Measurements from ENCODE around the gene NCAM1. TPM values are rescaled to one million over a fixed set of nuclear protein-coding genes. Genes with fewer than 3 reads are reported as not detected.

Gene NCAM1
- total and polyA plus RNA-seq, 2 experiments from 2014 or later = 0.76 to 1.6 TPM

- H3K4me1 ChIP-seq (ENCODE audit: insufficient read depth) = no peaks in the 10 kb centered on the region
- H3F3A ChIP-seq (replicated peaks; ENCODE audit: low read depth) = no peaks in the 10 kb centered on the region
- H3K27me3 Mint-ChIP-seq (ENCODE audit: insufficient read depth, low read depth, poor library complexity) = no peaks in the 10 kb centered on the region
- no peak overlapping the region for H3K4me2 ChIP-seq
- no peaks in the 10 kb centered on the region for H3K9me2 ChIP-seq (ENCODE audit: insufficient read depth)
- H3K27me3 ChIP-seq (ENCODE audit: insufficient read depth) = no peaks in the 10 kb centered on the region
- H3K4me1 Mint-ChIP-seq = no peaks in the 10 kb centered on the region
- H3K36me3 ChIP-seq (ENCODE audit: insufficient read depth) = no peaks in the 10 kb centered on the region
- no peaks in the 10 kb centered on the region for H3K36me3 Mint-ChIP-seq (ENCODE audit: low read depth)
- no peak overlapping the region for H3K4me3 ChIP-seq
- H3K27ac Mint-ChIP-seq = no peak overlapping the region
- no peaks in the 10 kb centered on the region for H4K20me1 ChIP-seq (replicated peaks; ENCODE audit: insufficient read depth)
- DNase-seq (ENCODE audit: low spot score) = no peak
- TF ChIP-seq ZNF331 (CRISPR knock-in tag; IDR thresholded peaks at IDR 0.05; ENCODE audit: low read depth) = no peak
- TF ChIP-seq ZNF462 (CRISPR knock-in tag; IDR thresholded peaks at IDR 0.05) = no peak
- TF ChIP-seq JUNB (IDR thresholded peaks at IDR 0.05; ENCODE audit: unreplicated experiment) = no peak
- no peak for TF ChIP-seq POLR2AphosphoS5 (IDR thresholded peaks at IDR 0.05; ENCODE audit: low read depth)
- no peak for TF ChIP-seq CTCF (conservative IDR thresholded peaks at IDR 0.05; ENCODE audit: low read depth in 2 of 2)
- TF ChIP-seq CREB1 (CRISPR knock-in tag; IDR thresholded peaks at IDR 0.05; ENCODE audit: low read depth) = no peak
- no peak for TF ChIP-seq STAT1 (IDR thresholded peaks at IDR 0.05; ENCODE audit: unreplicated experiment)
- TF ChIP-seq ZNF114 (CRISPR knock-in tag; IDR thresholded peaks at IDR 0.05) = no peak
- TF ChIP-seq REST (IDR thresholded peaks at IDR 0.05; ENCODE audit: unreplicated experiment) = no peak
- no peak for TF ChIP-seq EZH2phosphoT487 (IDR thresholded peaks at IDR 0.05; ENCODE audit: unreplicated experiment)
- TF ChIP-seq NANOG (IDR thresholded peaks at IDR 0.05; ENCODE audit: borderline replicate concordance) = no peak
- no peak for TF ChIP-seq ETS1 (IDR thresholded peaks at IDR 0.05)
- TF ChIP-seq EZH2 (IDR thresholded peaks at IDR 0.05; ENCODE audit: low read depth, unreplicated experiment) = no peak
- no peak overlapping the region for H3K4me3 Mint-ChIP-seq
- H3K27ac ChIP-seq (ENCODE audit: low read depth) = no peak overlapping the region
- ATAC-seq = no peak
- H3K9me3 Mint-ChIP-seq = no peaks in the 10 kb centered on the region; the same call in 1 of the 3 replicates
- H2AFZ ChIP-seq = no peak overlapping the region
- no peaks in the 10 kb centered on the region for H3K79me2 ChIP-seq (replicated peaks; ENCODE audit: insufficient read depth)
These were observed 324.8 kb downstream of the NCAM1 start for GRCh38 chr11:113286009-113286408.
